Stimulated activated naive CD8-positive, alpha-beta T cell treated with anti-CD3 and anti-CD28 coated beads, Interleukin-15, amount 100 ng/mL, for 72 hours (primary cell): ENCODE results near the gene CCL26.
"Not testable (repeated sequence)": the region's sequence is repeated elsewhere in the genome, so short reads cannot be mapped to it uniquely, and the experiment has no call there.

ENCODE experiments used
- ATAC-seq: fragments of 150-1000 bp; cut with Tn5 transposase; 2 replicates; pipeline ENCODE4 v1.10.0; 2021; ENCODE audit warnings: mild to moderate bottlenecking, moderate library complexity
- DNase-seq, 2 donors: peaks; one replicate each; pipeline ENCODE4 v3.0.0; 2021 to 2022
- H3K27ac Mint-ChIP-seq, 2 donors: one replicate each; pipeline ENCODE4 v1.8.0; 2022; ENCODE audit warnings: mild to moderate bottlenecking in 2 of 2, mixed read lengths in 2 of 2, moderate library complexity in 2 of 2
- H3K27me3 Mint-ChIP-seq: one replicate; pipeline ENCODE4 v1.8.0; 2022; ENCODE audit warnings: mixed read lengths
- H3K4me1 Mint-ChIP-seq: one replicate; pipeline ENCODE4 v1.8.0; 2022; ENCODE audit warnings: mild to moderate bottlenecking, mixed read lengths
- H3K4me3 Mint-ChIP-seq, 2 donors: one replicate each; pipeline ENCODE4 v1.8.0; 2022; ENCODE audit warnings: mild to moderate bottlenecking in 2 of 2, mixed read lengths in 2 of 2, moderate library complexity in 1 of 2
- H3K9me3 Mint-ChIP-seq, 2 donors: one replicate each; pipeline ENCODE4 v1.8.0; 2022; ENCODE audit warnings: mixed read lengths in 2 of 2

CCL26 gene

DNA sequence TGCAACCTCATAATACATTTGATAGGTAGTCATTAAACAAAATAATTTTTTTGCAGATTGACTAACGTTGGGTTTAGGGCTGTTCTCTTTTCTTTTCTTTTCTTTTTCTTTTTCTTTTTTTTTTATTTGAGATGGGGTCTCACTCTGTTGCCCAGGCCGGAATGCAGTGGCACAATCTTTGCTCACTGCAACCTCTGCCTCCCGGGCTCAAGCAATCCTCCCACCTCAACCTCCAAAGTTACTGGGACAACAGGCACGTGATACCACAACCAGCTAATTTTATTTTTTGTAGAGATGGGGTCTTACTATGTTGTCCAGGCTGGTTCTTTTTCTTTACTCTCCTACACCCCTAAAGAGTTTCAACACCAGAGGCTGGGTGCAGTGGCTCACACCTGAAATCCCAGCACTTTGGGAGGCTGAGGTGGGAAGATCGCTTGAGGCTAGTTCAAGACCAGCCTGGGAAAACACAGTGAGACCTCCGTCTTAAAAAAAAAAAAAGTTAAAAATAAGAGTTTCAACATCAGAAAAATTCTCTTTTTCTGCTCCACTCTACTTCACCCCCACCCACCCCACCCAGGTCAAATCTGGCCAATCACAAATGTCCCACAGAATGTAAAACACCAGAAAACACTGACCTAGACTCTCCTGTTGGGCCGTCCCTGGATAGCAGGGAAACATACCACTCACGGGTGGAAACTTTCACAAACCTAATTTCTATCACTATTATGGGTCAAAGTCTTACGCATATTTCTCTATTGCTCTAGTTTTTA is 36.2 kb downstream of the CCL26 start:
- Mint-ChIP-seq H3K27me3 (peaks cover 28% of the 10 kb centered on the region), H3K27ac (no peak overlapping the region), H3K4me3 (no peak overlapping the region), H3K9me3 (no peaks in the 10 kb centered on the region), H3K4me1 (peaks cover 28% of the 10 kb centered on the region)
- no peak for DNase-seq
- no peak for ATAC-seq

DNA sequence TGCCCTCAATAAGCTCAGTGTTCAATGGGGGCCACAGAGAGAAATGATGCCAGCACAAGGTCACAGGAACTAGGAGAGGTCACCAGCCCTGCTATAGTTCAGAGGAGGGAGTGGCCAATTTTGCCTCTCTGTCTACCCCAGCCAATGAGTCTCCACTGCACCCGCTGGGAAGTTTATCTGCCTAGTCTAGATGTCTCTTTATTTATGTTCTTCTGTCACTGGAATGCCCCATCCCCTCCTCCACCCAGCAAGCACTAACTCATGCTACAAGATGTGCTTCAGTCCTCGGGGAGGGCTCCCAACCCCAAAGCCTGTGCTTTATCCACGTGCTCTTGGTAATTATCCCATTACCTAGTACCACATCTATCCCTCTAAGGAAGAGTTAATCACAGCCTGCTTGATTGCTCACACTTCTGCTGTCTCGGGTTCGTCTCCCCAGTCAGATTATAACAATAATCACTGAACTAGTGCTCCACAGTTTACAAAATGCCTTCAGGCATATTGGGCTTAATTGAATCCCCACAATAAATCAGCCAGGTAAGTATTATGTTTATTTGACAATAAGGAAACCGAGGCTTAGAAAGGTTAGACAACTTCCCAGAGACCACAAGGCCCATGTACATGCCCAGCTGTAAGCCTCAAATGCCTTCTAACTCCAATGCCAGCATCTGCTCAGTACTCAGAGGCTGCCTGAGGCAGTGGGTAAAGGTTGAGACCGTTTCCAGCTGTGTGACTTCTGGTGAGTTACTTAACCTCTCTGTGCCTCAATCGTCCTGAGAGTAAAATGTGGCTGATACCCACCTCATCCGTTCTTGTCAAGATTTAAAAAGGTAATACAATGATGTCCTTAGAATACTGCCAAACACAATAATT is 37.2 kb downstream of the CCL26 start:
- H3K4me1 Mint-ChIP-seq = peaks cover 27% of the 10 kb centered on the region
- H3K27ac Mint-ChIP-seq = no peak overlapping the region
- H3K9me3 Mint-ChIP-seq = no peaks in the 10 kb centered on the region
- ATAC-seq (no peak), DNase-seq (no peak)
- H3K27me3 Mint-ChIP-seq = peaks cover 25% of the 10 kb centered on the region
- no peak overlapping the region for H3K4me3 Mint-ChIP-seq

DNA sequence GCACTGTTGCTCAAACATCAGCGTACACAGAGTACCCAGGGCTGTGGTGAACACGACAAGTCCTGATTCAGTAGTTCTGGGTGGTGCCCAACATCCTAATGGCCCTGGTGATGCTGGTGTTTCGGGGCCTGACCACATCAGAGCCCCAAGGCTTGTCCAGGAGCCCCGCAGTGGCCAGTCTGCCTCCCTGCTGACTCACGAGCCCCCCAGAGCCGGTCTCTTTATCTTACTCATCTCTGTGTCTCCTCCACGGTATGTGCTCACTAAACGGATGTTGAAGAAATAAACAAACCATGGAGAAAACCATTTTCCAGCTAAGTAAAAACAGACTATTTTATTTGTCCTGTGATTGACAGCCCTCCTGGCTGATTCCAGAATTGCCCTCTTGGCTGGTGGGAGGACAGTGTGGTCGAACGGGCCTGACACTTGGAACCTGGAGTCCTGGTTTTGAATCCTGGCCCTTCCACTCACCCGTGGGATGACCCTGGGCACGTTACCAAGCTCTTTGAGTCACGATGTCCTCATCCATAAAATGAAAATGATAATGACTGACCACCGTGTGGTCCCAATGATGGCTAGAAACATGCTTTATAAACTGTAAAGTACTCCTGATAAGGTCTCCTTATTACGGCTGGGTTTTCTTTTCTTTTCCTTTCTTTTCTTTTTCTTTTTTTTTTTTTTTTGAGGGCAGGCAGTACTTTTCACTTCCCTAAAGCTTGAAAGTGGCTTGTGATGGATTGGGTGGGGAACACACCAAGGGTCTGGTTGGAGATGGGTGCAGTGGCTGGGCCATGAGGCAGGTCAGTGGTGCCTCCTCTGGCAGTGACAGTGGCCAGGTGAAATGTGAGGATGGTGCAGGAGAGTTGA is 39.0 kb downstream of the CCL26 start:
- DNase-seq (no peak), ATAC-seq (no peak)
- Mint-ChIP-seq H3K27ac (no peak overlapping the region), H3K27me3 (peaks cover 15% of the 10 kb centered on the region), H3K9me3 (no peaks in the 10 kb centered on the region), H3K4me1 (peaks cover 30% of the 10 kb centered on the region), H3K4me3 (no peak overlapping the region)

DNA sequence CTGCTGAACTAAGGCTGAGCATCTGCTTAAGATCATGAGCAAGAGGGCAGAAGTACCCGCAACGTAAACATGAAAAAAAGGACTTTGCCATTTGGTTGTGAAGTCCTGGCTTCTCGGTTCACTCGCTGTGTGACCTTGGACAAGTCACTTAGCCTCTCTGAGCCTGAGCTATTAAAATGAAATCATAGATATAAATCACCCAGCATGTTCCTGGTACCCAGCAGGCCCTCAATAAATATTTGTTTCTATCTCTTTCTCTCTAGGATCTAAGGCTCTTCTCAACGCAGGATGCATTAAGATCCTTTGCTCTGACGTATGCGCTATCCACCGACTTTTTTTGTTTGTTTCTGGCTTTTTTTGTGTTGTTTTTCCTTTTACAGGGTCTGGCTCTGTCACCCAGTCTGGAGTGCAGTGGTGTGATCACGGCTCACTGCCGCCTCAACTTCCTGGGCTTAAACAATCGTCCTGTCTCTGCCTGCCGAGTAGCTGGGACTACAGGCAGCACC is 39.9 kb downstream of the CCL26 start:
- Mint-ChIP-seq H3K4me1 (peaks cover 31% of the 10 kb centered on the region), H3K27ac (no peak overlapping the region), H3K4me3 (no peak overlapping the region), H3K9me3 (no peaks in the 10 kb centered on the region), H3K27me3 (peaks cover 6% of the 10 kb centered on the region)
- ATAC-seq = no peak
- no peak for DNase-seq

DNA sequence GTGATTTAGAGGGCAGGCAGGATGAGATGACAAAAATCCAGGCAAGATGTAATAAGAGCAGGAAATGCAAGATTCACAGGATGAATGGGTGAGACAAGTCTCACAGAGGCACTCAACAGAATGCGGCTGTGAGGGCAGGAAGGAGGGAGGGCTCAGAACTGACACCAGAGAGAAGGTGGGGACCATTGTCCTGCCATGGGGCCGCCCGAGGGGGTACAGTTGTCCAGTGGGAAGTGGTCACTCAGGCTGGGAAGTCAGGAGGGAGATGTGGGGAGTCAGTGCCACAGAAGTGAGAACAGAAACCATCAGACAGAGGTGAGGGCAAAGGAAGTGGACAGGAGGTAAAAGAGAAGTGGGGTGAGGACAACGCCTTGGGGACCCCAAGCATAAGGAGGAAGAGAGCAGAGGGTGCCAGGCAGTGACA is 42.1 kb downstream of the CCL26 start:
- no peak for ATAC-seq
- H3K9me3 Mint-ChIP-seq = no peaks in the 10 kb centered on the region
- H3K27me3 Mint-ChIP-seq = no peaks in the 10 kb centered on the region
- no peak for DNase-seq
- H3K4me1 Mint-ChIP-seq = peaks cover 26% of the 10 kb centered on the region
- H3K27ac Mint-ChIP-seq = peak overlapping the region in 1 of 2 donors; percentile 48
- no peak overlapping the region for H3K4me3 Mint-ChIP-seq

DNA sequence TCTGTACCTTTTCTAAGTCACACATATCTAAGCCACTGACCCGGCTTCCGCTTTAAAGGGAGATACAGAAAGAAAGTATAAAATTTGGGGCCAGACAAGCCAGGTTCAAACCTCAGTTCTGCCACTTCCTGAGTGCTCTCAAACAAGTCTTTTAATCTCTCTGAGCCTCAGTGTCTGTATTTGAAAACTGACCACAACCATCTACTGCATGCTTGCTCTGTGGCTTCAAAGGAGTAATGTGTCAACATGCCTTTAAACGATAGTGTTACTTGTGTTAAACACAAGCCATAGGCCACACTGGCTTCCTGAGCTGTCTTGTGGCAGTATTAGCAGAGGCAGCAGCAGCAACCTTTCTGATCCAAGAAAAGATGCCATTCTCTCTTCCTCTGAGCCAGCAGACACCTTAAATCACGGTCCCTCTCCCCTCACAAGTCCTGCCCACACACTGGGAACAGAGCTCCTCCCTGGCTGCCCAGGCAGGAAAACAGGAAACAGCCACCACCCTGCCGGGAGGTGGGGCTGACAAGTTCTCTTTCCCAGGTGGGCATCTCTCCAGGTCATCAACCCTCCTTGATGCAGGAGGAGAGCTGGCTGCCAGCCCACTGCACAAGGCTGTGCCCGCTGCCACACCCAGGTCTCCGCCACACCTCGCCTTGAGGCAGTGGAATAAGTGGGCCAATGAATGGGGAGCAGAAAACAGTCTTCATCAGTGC is 44.0 kb downstream of the CCL26 start:
- Mint-ChIP-seq H3K4me1 (peaks cover 26% of the 10 kb centered on the region), H3K27ac (no peak overlapping the region), H3K27me3 (no peaks in the 10 kb centered on the region), H3K9me3 (no peaks in the 10 kb centered on the region), H3K4me3 (peak overlapping the region in 1 of 2 donors; percentile 32)
- ATAC-seq = peak; percentile 95
- peak; percentile 15 to 35 for DNase-seq

DNA sequence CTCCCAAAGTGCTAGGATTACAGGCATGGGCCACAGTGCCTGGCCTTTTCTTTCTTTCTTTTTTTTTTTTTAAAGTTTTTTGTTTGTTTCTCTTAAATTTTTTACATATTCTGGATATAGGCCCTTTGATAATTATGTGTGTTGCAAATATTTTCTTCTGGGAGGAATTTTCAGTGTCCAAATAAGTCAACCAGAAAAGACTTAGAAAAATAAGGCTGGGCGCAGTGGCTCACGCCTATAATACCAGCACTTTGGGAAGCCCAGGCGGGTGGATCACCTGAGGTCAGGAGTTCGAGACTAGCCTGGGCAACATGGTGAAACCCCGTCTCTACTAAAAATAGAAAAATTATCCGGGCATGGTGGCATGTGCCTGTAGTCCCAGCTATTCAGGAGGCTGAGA is 44.7 kb downstream of the CCL26 start:
- not testable (repeated sequence) for H3K27me3 Mint-ChIP-seq, H3K4me3 Mint-ChIP-seq, H3K27ac Mint-ChIP-seq, ATAC-seq, H3K9me3 Mint-ChIP-seq, DNase-seq
- peaks cover 26% of the 10 kb centered on the region for H3K4me1 Mint-ChIP-seq

DNA sequence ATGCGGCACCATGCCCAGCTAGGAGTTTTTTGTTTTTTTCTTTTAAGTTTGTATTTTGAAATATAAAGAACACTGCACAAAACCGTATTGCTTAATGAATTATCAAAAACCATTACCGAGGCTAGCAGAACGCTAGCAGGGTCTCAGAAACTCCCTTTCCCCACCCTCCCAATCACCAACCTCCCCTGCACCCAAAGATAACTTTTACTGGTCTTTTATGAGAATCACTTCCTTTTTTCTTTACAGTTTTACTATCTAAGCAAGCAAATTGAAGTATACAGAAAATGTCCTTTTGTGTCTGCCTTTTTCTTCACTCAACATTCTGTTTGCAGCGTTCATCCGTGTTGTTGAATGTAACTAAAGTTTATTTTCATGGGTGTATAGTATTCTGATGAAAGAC is 46.7 kb downstream of the CCL26 start:
- H3K27me3 Mint-ChIP-seq = no peaks in the 10 kb centered on the region
- DNase-seq = no peak
- H3K4me1 Mint-ChIP-seq = peaks cover 26% of the 10 kb centered on the region
- no peak overlapping the region for H3K27ac Mint-ChIP-seq
- H3K9me3 Mint-ChIP-seq = no peaks in the 10 kb centered on the region
- H3K4me3 Mint-ChIP-seq = no peak overlapping the region
- ATAC-seq = no peak

DNA sequence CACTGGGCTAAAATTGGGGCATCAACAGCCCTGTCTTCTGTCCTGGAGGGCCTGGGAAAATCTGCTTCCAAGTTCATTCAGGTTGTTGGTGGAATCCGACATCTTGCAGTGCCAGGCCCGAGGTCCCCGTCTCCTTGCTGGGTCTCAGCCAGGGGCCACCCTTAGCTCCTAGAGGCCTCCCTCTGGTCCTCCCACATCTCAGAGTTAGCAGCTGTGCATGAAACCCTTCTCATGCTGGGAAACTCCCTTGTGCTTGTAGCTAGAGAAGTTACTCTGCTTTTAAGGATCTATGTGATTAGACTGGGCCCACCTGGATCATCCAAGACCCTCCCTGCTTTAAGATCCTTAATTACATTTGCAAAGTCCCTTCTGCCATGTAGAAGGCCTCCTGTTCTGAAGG is 48.6 kb downstream of the CCL26 start:
- Mint-ChIP-seq H3K4me3 (no peak overlapping the region), H3K27me3 (no peaks in the 10 kb centered on the region), H3K4me1 (peaks cover 10% of the 10 kb centered on the region), H3K9me3 (no peaks in the 10 kb centered on the region), H3K27ac (no peak overlapping the region)
- DNase-seq (no peak), ATAC-seq (no peak)

DNA sequence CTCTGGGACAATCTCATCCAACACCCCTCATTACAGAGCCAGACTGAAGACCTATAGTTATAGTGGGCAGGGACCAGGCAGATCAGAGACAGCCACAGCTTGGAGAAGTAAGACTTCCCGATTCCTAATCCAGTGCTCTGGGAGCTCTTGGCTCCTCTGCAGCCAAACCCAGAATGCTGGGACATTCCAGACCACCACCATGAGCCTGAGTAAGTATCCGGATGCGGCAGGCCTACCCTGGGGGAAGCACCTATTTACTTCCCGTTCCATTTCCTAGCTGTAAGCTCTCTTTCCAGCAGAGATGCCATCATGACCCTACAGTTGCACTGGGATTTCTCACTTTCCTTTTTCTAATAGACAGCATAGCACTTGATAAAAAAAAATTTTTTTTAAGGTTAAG is 49.6 kb downstream of the CCL26 start:
- Mint-ChIP-seq H3K4me1 (no peaks in the 10 kb centered on the region), H3K27me3 (no peaks in the 10 kb centered on the region), H3K27ac (no peak overlapping the region), H3K9me3 (no peaks in the 10 kb centered on the region), H3K4me3 (no peak overlapping the region)
- DNase-seq = no peak
- ATAC-seq = no peak

DNA sequence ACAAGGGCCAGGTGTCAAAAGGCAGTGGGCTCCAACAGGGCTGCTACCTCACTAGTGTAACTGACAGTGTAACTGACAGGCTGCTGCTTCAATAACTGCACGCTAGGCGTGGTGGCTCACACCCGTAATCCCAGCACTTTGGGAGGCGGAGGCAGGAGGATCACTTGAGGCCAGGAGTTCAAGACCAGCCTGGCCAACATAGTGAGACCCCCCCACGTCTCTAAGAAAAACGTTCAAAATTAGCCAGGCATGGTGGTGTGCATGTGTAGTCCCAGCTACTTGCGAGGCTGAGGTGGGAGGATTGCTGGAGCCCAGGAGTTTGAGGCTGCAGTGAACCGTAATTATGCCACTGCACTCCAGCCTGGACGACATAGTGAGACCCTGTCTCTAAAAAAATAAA is 50.1 kb downstream of the CCL26 start:
- not testable (repeated sequence) for H3K9me3 Mint-ChIP-seq, H3K27me3 Mint-ChIP-seq, ATAC-seq, DNase-seq, H3K4me3 Mint-ChIP-seq, H3K27ac Mint-ChIP-seq, H3K4me1 Mint-ChIP-seq

DNA sequence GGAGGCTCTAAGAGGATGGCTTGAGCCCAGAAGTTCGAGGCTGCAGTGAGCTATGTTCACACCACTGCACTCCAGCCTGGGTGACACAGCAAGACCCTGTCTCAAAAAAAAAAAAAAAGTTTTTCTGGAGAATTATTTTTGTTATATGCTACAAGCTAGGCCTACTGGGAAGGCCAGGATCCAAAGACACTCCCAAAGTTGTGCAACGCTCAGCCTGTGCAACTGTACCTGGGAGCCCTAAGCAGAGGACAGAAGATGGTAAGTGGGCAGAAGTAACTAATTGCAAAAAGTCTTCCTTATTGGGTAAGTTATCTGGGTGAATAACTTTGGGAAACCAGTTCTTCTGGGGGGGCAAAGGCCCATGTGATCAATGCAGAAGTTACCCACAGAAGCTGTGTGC is 50.6 kb downstream of the CCL26 start:
- peak overlapping the region in 1 of 2 donors; percentile 68 for H3K27ac Mint-ChIP-seq
- ATAC-seq (no peak), DNase-seq (no peak)
- H3K27me3 Mint-ChIP-seq = no peaks in the 10 kb centered on the region
- H3K9me3 Mint-ChIP-seq = no peaks in the 10 kb centered on the region
- no peak overlapping the region for H3K4me3 Mint-ChIP-seq
- H3K4me1 Mint-ChIP-seq = no peaks in the 10 kb centered on the region

DNA sequence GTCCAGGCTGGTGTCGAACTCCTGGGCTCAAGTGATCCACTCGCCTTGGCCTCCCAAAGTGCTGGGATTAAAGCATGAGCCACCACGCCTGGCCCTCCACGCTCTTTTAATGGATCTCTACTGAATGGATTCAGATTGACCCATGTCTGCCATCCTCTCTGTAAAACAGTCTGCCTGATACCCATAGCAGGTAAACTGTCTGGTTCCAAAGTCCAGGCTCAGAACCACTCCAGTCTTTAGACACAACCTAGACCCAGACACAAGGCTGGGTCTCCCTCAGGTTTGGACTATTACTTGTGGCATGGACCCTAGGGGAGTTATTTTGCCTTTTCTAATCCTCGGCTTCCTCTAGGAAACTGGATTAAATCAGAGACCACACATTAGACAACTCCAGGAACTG is 52.4 kb downstream of the CCL26 start:
- Mint-ChIP-seq H3K27ac (no peak overlapping the region), H3K4me3 (no peak overlapping the region), H3K9me3 (no peaks in the 10 kb centered on the region), H3K4me1 (no peaks in the 10 kb centered on the region), H3K27me3 (no peaks in the 10 kb centered on the region)
- no peak for DNase-seq
- no peak for ATAC-seq
